ENCODE data around the gene IRF4.

The IRF4 gene

DNA sequence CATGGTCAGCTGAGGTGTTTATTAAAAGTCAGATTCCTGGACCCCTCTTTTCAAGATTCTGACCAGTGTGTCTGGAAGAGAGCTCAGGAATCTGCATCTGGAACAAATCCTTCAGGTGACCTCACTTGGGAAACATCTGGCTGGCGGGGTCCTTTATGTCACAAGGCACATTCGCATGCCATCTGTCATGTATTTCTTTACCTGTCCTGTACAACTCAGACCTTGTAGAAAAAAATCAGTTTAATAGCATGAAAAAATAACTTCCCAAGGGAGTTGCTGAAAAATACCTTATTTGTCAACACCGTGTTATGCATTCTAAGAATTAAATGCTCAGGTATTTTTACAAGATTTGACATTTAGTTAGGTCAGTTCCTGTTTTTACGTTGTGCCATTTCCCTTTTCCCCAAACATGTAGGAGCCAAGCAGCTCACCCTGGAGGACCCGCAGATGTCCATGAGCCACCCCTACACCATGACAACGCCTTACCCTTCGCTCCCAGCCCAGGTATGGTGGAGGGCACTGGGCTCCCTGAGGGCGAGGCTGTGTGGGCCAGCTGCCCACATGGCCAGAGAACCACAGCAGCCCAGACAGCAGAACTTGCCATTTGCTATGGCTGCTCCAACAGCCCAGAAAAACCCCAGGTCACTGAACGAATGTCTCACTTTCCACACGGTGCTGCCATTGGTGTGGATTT lies 4.0 kb downstream of the IRF4 start:
- no peak for ATAC-seq
- TF ChIP-seq TCF4 (CRISPR knock-in tag; IDR thresholded peaks at IDR 0.05; ENCODE audit: borderline replicate concordance): no peak
- TF ChIP-seq ISL1 (CRISPR knock-in tag; IDR thresholded peaks at IDR 0.05): no peak
- TF ChIP-seq, protein P1, sequence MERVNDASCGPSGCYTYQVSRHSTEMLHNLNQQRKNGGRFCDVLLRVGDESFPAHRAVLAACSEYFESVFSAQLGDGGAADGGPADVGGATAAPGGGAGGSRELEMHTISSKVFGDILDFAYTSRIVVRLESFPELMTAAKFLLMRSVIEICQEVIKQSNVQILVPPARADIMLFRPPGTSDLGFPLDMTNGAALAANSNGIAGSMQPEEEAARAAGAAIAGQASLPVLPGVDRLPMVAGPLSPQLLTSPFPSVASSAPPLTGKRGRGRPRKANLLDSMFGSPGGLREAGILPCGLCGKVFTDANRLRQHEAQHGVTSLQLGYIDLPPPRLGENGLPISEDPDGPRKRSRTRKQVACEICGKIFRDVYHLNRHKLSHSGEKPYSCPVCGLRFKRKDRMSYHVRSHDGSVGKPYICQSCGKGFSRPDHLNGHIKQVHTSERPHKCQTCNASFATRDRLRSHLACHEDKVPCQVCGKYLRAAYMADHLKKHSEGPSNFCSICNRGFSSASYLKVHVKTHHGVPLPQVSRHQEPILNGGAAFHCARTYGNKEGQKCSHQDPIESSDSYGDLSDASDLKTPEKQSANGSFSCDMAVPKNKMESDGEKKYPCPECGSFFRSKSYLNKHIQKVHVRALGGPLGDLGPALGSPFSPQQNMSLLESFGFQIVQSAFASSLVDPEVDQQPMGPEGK (CRISPR knock-in tag; IDR thresholded peaks at IDR 0.05; ENCODE audit: borderline replicate concordance): no peak
- TF ChIP-seq ZC3H10 (CRISPR knock-in tag; IDR thresholded peaks at IDR 0.05): no peak
- TF ChIP-seq, protein P2, sequence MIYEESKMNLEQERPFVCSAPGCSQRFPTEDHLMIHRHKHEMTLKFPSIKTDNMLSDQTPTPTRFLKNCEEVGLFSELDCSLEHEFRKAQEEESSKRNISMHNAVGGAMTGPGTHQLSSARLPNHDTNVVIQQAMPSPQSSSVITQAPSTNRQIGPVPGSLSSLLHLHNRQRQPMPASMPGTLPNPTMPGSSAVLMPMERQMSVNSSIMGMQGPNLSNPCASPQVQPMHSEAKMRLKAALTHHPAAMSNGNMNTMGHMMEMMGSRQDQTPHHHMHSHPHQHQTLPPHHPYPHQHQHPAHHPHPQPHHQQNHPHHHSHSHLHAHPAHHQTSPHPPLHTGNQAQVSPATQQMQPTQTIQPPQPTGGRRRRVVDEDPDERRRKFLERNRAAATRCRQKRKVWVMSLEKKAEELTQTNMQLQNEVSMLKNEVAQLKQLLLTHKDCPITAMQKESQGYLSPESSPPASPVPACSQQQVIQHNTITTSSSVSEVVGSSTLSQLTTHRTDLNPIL (CRISPR knock-in tag; IDR thresholded peaks at IDR 0.05; ENCODE audit: low read depth): no peak
- TF ChIP-seq, protein P3, sequence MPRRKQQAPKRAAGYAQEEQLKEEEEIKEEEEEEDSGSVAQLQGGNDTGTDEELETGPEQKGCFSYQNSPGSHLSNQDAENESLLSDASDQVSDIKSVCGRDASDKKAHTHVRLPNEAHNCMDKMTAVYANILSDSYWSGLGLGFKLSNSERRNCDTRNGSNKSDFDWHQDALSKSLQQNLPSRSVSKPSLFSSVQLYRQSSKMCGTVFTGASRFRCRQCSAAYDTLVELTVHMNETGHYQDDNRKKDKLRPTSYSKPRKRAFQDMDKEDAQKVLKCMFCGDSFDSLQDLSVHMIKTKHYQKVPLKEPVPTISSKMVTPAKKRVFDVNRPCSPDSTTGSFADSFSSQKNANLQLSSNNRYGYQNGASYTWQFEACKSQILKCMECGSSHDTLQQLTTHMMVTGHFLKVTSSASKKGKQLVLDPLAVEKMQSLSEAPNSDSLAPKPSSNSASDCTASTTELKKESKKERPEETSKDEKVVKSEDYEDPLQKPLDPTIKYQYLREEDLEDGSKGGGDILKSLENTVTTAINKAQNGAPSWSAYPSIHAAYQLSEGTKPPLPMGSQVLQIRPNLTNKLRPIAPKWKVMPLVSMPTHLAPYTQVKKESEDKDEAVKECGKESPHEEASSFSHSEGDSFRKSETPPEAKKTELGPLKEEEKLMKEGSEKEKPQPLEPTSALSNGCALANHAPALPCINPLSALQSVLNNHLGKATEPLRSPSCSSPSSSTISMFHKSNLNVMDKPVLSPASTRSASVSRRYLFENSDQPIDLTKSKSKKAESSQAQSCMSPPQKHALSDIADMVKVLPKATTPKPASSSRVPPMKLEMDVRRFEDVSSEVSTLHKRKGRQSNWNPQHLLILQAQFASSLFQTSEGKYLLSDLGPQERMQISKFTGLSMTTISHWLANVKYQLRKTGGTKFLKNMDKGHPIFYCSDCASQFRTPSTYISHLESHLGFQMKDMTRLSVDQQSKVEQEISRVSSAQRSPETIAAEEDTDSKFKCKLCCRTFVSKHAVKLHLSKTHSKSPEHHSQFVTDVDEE (CRISPR knock-in tag; IDR thresholded peaks at IDR 0.05): no peak
- TF ChIP-seq, protein P4, sequence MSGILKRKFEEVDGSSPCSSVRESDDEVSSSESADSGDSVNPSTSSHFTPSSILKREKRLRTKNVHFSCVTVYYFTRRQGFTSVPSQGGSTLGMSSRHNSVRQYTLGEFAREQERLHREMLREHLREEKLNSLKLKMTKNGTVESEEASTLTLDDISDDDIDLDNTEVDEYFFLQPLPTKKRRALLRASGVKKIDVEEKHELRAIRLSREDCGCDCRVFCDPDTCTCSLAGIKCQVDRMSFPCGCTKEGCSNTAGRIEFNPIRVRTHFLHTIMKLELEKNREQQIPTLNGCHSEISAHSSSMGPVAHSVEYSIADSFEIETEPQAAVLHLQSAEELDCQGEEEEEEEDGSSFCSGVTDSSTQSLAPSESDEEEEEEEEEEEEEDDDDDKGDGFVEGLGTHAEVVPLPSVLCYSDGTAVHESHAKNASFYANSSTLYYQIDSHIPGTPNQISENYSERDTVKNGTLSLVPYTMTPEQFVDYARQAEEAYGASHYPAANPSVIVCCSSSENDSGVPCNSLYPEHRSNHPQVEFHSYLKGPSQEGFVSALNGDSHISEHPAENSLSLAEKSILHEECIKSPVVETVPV (CRISPR knock-in tag; IDR thresholded peaks at IDR 0.05): no peak
- TF ChIP-seq BACH2 (CRISPR knock-in tag; IDR thresholded peaks at IDR 0.05; ENCODE audit: borderline replicate concordance): no peak

DNA sequence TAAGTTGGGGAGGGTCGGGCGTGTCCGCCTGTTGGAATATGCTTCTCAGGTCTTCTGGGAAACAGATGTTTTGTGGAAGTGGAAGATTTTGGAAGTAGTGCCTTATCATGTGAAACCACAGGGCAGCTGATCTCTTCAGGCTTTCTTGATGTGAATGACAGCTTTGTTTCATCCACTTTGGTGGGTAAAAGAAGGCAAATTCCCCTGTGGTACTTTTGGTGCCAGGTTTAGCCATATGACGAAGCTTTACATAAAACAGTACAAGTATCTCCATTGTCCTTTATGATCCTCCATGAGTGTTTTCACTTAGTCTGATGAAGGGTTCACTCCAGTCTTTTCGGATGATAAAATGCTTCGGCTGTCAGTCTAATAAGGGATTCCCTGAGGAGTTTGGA lies 4.6 kb downstream of the IRF4 start:
- no peak for TF ChIP-seq TCF4 (CRISPR knock-in tag; IDR thresholded peaks at IDR 0.05; ENCODE audit: borderline replicate concordance)
- TF ChIP-seq, protein P2 (CRISPR knock-in tag; IDR thresholded peaks at IDR 0.05; ENCODE audit: low read depth): no peak
- no peak for TF ChIP-seq ZNF8 (CRISPR knock-in tag; IDR thresholded peaks at IDR 0.05)
- TF ChIP-seq PPARA (CRISPR knock-in tag; IDR thresholded peaks at IDR 0.05; ENCODE audit: borderline replicate concordance): no peak
- no peak for TF ChIP-seq RARB (CRISPR knock-in tag; IDR thresholded peaks at IDR 0.05)
- no peak for ATAC-seq

DNA sequence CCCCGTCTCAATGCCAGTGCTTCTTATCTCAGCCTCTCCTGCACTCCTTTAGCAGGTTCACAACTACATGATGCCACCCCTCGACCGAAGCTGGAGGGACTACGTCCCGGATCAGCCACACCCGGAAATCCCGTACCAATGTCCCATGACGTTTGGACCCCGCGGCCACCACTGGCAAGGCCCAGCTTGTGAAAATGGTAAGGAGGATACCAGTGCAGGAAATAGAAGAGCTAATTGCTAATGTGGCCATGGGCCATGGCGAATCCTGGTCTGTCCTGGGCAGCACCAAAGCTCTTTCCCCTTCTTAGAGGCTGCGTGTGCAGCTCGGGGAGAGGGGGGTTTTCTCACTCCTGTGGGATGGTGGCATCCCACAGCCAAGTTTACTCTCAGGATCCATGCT lies 5.5 kb downstream of the IRF4 start:
- TF ChIP-seq, protein P3 (CRISPR knock-in tag; IDR thresholded peaks at IDR 0.05): no peak
- TF ChIP-seq CSDC2 (CRISPR knock-in tag; IDR thresholded peaks at IDR 0.05): no peak
- TF ChIP-seq ZC3H10 (CRISPR knock-in tag; IDR thresholded peaks at IDR 0.05): no peak
- no peak for TF ChIP-seq ZFP30 (CRISPR knock-in tag; IDR thresholded peaks at IDR 0.05)
- TF ChIP-seq, protein P2 (CRISPR knock-in tag; IDR thresholded peaks at IDR 0.05; ENCODE audit: low read depth): no peak
- TF ChIP-seq, protein P5, sequence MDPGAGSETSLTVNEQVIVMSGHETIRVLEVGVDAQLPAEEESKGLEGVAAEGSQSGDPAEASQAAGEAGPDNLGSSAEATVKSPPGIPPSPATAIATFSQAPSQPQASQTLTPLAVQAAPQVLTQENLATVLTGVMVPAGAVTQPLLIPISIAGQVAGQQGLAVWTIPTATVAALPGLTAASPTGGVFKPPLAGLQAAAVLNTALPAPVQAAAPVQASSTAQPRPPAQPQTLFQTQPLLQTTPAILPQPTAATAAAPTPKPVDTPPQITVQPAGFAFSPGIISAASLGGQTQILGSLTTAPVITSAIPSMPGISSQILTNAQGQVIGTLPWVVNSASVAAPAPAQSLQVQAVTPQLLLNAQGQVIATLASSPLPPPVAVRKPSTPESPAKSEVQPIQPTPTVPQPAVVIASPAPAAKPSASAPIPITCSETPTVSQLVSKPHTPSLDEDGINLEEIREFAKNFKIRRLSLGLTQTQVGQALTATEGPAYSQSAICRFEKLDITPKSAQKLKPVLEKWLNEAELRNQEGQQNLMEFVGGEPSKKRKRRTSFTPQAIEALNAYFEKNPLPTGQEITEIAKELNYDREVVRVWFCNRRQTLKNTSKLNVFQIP (CRISPR knock-in tag; IDR thresholded peaks at IDR 0.05; ENCODE audit: borderline replicate concordance, low read depth): no peak
- TF ChIP-seq ZNF70 (CRISPR knock-in tag; IDR thresholded peaks at IDR 0.05): no peak
- no peak for ATAC-seq

All from SK-N-SH treated with all-trans-retinoic acid at 6 μM for 48 hours (cell line).